Astrocyte of the cerebellum (primary cell): Measurements from ENCODE around the gene ZNF512B.
"Not testable (repeated sequence)": the region's sequence is repeated elsewhere in the genome, so short reads cannot be mapped to it uniquely, and the experiment has no call there.

Experiments
- DNase-seq: peaks from one replicate; pipeline ENCODE4 v3.0.0-alpha.2; 2011; ENCODE audit warnings: low read depth
- H3K4me3 ChIP-seq: 2 replicates; pipeline ENCODE4 v1.5.1; 2011; ENCODE audit warnings: mild to moderate bottlenecking, low read depth, low read length, moderate library complexity
- in situ Hi-C: cut with HindIII; loops from 2 replicates; pipeline ENCODE4 v1.10.0; 2017; ENCODE audit warnings: low sequenced_read_pairs
- TF ChIP-seq, protein P1 (sequence below): IDR thresholded peaks from 2 replicates; pipeline ENCODE4 v1.5.1; 2012; ENCODE audit warnings: low read length, low read depth, moderate library complexity, mild to moderate bottlenecking; ENCODE audit errors: missing control alignments

The ZNF512B gene

DNA sequence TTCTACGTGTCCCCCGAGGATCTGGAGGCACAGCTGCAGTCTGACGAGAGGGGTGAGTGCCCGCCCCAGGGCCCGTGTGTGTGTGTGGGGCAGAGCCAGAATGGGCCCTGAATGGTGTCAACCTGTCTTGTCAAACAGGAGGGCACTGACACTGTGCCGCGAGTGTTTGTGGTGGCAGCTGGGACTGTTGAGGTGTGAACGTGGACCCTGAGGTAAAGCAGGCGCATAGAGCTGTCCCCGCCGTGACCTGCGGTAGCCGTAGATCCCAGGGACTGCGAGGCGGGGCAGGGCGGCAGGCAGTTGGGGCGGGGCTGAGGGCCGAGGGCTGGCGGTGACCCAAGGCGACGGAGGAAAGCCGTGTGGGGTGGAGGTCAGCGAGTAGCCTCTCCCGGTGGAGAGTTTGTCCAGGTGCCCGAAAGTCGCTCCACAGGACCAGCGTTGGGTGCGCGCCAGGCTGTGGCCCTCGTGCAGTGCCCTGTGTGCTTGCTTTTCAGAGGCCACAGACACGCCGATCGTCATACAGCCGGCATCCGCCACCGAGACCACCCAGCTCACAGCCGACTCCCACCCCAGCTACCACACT, 38.7 kb downstream of the ZNF512B start:
- TF ChIP-seq, protein P1, sequence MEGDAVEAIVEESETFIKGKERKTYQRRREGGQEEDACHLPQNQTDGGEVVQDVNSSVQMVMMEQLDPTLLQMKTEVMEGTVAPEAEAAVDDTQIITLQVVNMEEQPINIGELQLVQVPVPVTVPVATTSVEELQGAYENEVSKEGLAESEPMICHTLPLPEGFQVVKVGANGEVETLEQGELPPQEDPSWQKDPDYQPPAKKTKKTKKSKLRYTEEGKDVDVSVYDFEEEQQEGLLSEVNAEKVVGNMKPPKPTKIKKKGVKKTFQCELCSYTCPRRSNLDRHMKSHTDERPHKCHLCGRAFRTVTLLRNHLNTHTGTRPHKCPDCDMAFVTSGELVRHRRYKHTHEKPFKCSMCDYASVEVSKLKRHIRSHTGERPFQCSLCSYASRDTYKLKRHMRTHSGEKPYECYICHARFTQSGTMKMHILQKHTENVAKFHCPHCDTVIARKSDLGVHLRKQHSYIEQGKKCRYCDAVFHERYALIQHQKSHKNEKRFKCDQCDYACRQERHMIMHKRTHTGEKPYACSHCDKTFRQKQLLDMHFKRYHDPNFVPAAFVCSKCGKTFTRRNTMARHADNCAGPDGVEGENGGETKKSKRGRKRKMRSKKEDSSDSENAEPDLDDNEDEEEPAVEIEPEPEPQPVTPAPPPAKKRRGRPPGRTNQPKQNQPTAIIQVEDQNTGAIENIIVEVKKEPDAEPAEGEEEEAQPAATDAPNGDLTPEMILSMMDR, result no peak
- in situ Hi-C loops, result no loop called here
- no peak for DNase-seq
- no peak overlapping the region for H3K4me3 ChIP-seq

DNA sequence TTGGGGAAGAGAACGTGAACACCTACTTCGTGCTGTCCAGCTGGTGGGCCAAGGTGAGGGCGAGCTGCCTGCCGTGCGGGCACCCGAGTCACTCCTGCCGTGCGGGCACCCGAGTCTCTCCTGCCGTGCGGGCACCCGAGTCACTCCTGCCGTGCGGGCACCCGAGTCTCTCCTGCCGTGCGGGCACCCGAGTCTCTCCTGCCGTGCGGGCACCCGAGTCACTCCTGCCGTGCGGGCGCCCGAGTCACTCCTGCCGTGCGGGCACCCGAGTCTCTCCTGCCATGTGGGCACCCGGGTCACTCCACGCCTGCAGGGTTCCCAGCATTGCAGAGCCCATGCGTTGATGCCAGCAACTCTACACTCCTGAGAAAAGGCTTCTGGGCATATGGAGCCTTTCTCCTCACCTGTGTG, 40.3 kb downstream of the ZNF512B start:
- H3K4me3 ChIP-seq, in situ Hi-C loops, DNase-seq: not testable (repeated sequence)

DNA sequence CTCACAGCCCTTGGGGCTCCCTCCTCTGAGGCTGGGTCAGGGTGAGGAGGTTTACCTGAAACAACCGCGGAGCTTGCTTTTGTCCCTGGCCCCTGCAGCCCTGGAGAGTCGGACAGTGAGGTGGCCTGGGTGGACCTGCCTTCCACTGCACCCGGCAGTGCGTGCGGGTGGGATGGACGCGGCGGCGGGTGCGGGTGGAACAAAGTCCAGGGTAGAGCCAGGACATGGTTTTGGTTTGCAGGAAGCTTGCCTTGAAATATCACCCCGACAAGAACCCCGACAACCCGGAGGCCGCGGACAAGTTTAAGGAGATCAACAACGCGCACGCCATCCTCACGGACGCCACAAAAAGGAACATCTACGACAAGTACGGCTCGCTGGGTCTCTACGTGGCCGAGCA, 40.7 kb downstream of the ZNF512B start:
- DNase-seq, result no peak
- in situ Hi-C loops, result no loop called here
- H3K4me3 ChIP-seq, result no peak overlapping the region
- TF ChIP-seq, protein P1, result no peak

DNA sequence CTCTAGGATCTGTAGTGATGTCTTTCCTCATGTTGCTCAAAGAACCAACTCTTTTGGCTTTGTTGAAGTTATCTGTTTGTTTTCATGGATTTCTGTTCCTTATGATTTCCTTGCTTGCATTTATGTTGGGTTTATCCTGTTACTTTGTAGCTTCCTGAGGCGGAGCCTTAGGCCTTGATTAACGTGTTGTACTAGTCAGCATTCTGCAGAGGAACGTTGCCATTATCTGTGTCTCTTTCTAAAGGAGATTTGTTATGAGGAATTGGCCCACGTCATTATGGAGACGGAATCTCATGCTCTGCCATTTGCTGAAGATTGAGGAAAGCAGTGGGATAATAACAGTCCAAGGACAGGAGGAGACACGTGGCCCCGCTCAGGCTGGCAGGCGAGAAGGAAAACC, 43.4 kb downstream of the ZNF512B start:
- in situ Hi-C loops, result no loop called here
- DNase-seq, result no peak
- TF ChIP-seq, protein P1, result no peak
- no peak overlapping the region for H3K4me3 ChIP-seq

DNA sequence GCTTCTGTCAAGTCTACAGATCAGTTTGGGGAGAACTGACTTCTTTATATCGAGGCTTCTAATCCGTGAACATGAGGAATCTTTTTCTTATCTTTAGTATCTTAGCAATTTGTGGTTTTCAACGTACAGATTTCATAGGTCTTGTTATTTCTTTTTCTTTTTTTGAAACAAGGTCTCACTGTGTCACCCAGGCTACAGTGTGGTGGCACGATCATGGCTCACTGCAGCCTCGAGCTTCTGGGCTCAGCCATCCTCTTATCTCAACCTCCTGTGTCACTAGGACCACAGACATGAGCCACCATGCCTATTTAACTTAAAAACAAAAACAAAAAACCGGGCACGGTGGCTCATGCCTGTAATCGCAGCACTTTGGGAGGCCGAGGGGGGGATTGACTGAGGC, 45.5 kb downstream of the ZNF512B start:
- DNase-seq, result no peak
- TF ChIP-seq, protein P1, result no peak
- H3K4me3 ChIP-seq, result no peak overlapping the region
- in situ Hi-C loops, result no loop called here

DNA sequence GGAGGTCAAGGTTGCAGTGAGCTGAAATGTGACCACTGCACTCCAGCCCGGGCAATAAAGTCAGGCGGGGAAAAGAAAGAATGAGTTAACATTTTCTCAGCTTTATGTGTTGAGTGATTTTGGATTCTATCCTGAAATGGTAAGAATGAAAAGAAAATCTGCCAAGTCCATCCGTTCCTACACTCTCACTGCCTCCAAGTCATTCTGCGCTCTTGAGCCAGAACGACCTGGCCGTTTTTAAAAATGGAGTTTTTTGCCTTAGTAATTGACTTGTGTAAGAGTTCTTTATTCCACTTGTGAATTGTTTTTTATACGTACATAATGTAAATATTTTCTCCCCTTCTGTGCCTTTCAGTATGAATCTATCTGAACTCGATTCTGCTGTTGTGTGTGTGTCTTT, 46.1 kb downstream of the ZNF512B start:
- no peak overlapping the region for H3K4me3 ChIP-seq
- TF ChIP-seq, protein P1, result no peak
- no peak for DNase-seq
- in situ Hi-C loops, result no loop called here

DNA sequence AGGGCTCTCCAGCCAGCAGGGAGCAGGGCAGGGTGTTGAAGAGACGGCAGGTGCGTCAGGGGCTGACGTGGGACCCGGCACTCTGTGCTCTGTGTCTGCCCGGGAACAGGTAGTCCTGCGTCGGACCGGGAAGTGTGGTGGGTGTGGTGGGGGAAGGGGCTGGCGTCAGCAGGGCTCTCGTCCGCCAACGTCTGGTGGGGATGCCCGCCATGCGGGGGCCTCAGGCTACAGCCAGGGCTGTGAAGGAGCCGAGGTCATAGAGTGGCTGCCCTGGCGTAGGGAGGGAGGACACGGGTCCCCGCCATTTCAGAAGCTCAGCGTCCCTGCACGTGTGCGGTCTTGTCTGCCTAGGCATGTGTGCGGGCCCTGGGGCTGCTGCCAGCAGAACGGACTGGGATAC, 49.5 kb downstream of the ZNF512B start:
- no peak overlapping the region for H3K4me3 ChIP-seq
- TF ChIP-seq, protein P1, result no peak
- DNase-seq, result no peak
- in situ Hi-C loops, result no loop called here
